ENCODE measurements around the gene ZNF667. TPM values are rescaled to one million over a fixed set of nuclear protein-coding genes. Genes with fewer than 3 reads are reported as not detected.

ZNF667 gene
- total RNA-seq: 4.8 and 7.2 TPM in 2 replicates

GRCh38 chr19:56476651-56477428, at the start of gene ZNF667:
Gene ZNF667 (minus strand): TSS chr19:56477345. CDS start chr19:56462370, 14,975 bp downstream.

GRCh38 chr19:56507446-56508289, 30.5 kb upstream of the ZNF667 start, which contains the start of gene ZNF471:
Gene ZNF471 (plus strand): TSS chr19:56507855. CDS start chr19:56511572, 3,717 bp downstream.

GRCh38 chr19:56403764-56404704, 73.1 kb downstream of the ZNF667 start, which contains the start of gene ZNF583:
Gene ZNF583 (plus strand): TSS chr19:56404332. CDS start chr19:56407115, 2,783 bp downstream.

GRCh38 chr19:56393119-56394012, 83.8 kb downstream of the ZNF667 start, which contains the start of gene ZNF582:
Gene ZNF582 (minus strand): TSS chr19:56393534. CDS start chr19:56391752, 1,782 bp downstream.

Other genes with a start within 250 kb of the ZNF667 start
- gene EDDM13, start 204.6 kb downstream of the ZNF667 start, total RNA-seq: not detected in 2 replicates
- gene ZSCAN5A, start 162.5 kb downstream of the ZNF667 start, total RNA-seq: 5.7 and 7.6 TPM in 2 replicates
- gene ZNF582, start 83.8 kb downstream of the ZNF667 start, total RNA-seq: 2.3 and 3.7 TPM in 2 replicates
- gene ZNF583, start 73.0 kb downstream of the ZNF667 start, total RNA-seq: 9.7 and 13.5 TPM in 2 replicates
- 3.9 and 5.3 TPM in 2 replicates for gene ZNF471, start 30.5 kb upstream of the ZNF667 start, total RNA-seq
- 9.7 and 10.1 TPM in 2 replicates for gene ZFP28, start 61.6 kb upstream of the ZNF667 start, total RNA-seq
- gene ZNF470, start 90.1 kb upstream of the ZNF667 start, total RNA-seq: 7.7 and 10.1 TPM in 2 replicates
- 6.1 and 7.7 TPM in 2 replicates for gene ZNF71, start 118.0 kb upstream of the ZNF667 start, total RNA-seq
- gene SMIM17, start 165.8 kb upstream of the ZNF667 start, total RNA-seq: 0.26 TPM in 1 of 2 replicates, not detected in the other
- gene ZNF835, start 194.4 kb upstream of the ZNF667 start, total RNA-seq: 0.39 and 1.7 TPM in 2 replicates

All from articular chondrocyte of knee joint (primary cell).